GM19193 (cell line): ENCODE data around the gene DDI2.

Experiments
- POLR2A ChIP-seq: IDR thresholded peaks from 4 replicates; pipeline ENCODE4 v1.6.1; 2011; ENCODE audit not compliant: insufficient read depth, insufficient read length; ENCODE audit errors: extremely low read depth

The DDI2 gene

DNA sequence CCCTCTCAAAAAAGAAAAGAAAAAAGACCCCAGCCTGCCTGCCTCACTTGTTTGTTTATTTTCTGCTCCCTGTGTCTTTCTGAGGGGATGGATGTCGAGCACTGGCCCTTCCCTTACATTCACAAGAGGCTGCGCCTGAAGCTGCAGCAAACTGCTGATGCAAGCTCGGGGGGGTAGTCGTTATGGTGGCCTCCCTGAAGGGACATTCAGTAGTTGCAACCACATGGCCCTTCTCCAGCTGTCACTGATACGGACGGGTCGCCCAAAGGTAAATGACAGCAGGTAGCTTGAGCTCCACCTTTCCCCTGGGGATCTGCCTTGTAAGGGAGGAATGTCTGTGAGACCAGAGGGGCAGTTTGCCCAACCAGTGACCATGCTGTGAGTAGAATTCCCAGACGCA lies 84.5 kb downstream of the DDI2 start:
- TF ChIP-seq POLR2A: no peak

DNA sequence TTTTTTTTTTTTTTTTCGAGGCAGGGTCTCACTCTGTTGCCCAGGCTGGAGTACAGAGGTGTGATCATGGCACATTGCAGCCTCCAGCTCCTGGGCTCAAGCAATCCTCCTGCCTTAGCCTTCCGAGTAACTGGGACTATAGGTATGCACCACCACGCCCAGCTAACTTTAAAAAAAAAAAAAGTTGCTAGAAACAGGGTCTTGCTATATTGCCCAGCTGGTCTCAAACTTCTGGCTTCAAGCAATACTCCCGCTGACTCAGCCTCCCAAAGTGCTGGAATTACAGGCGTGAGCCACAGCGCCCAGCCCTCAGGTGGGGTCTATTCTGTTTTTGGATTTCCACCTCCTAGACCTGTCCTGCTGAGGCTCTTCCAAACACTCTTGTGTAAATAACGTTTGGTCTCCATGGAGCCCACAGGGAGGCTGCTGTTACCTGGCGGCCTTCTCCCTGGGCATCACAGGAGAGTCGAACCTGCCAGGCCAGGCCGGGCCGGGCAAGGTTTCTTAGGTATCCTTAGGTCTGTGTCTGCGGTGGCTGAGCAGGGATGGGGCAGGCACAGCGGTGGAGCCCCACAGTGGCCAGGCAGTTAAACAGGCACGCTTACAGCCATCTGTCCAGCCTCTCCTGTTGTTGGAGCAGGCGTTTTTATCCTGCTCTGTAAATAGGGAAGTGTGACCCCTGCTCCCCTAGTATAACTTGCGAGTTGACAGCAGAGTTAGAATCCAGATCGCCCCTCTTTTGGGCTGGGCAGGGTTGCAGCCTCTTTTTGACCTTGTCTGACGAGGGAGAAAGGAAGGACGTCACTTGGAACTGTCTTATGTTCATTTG lies 85.7 kb downstream of the DDI2 start:
- no peak for TF ChIP-seq POLR2A

DNA sequence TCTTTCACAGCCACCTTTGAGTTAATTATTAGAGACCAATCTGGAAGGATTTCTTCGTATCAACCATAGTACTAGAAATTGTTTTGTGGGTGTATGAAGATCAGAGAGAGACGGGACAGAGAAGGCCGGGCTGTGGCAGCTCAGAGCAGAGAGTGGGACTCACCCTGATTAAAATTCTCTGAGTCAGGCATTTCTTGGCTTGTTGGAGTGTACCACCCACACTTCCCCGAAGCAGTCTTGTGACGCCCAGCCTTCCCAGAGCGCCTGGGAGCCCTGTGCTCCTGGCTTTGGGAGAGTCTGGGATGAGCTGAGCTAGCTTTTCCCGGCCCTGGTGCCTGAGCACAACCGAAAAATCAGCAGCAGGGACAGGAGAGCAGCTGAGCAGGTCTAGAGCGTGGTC lies 86.3 kb downstream of the DDI2 start:
- TF ChIP-seq POLR2A: no peak

DNA sequence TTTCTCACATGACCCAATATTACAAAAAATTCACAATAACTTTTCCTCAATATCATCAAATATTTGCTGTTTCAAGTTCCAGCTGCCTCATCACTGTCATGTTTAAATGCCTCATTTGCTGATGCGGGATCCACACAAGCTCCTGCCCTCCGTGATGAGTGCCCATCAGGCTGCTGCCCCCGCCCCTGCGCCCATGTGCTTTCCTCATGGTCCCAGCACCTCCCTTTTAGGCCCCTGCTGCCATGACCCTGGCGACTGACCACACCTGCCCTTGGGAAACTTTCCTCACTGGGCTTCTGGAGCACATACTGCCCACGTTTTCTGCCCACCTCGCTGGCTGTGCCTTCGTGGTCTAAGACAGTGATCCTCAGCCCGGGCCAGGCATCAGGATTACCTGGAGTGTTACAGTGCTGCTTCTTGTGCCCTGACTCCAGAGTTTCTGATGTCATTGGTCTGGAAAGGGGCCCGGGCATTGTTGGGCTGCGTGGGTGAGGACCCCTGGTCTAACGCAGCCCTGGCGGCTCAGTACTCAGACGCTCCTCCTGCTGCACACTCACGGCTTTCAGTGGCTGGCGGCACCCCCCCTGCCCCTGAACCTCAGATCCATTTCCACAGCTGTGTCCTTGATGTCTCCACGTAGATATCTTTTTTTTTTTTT lies 87.4 kb downstream of the DDI2 start:
- TF ChIP-seq POLR2A: no peak

DNA sequence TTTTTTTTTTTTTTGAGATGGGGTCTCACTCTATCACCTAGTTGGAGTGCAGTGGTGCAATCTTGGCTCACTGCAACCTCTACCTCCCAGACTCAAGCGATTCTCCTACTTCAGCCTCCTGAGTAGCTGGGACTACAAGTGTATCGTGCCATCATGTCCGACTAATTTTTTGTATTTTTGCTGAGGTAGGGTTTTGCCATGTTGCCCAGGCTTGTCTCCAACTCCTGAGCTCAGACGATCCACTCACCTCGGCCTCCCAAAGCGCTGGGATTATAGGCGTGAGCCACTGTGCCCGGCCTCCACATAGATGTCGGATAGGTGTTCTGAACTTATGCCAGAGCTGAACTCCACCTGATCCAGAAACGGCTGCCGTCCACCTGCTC lies 87.9 kb downstream of the DDI2 start:
- no peak for TF ChIP-seq POLR2A

DNA sequence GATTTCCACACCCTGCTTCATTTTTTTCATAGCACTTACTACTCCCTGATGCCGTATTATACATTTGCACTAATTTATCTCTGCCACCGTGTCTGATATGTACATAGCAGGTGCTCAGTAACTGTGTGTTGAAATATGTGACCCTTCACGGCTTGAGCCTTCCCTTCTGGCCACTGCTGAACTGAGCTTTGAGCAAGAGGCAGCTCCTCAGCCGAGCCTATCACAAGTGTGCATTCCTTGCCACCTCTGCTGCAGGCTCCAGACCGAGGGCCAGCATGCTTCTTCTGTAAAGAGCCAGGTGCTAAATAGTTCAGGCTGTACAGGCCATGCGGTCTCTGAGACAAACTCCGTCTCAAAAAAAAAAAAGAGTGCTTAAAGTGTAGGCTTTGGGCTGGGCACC lies 89.5 kb downstream of the DDI2 start:
- no peak for TF ChIP-seq POLR2A

DNA sequence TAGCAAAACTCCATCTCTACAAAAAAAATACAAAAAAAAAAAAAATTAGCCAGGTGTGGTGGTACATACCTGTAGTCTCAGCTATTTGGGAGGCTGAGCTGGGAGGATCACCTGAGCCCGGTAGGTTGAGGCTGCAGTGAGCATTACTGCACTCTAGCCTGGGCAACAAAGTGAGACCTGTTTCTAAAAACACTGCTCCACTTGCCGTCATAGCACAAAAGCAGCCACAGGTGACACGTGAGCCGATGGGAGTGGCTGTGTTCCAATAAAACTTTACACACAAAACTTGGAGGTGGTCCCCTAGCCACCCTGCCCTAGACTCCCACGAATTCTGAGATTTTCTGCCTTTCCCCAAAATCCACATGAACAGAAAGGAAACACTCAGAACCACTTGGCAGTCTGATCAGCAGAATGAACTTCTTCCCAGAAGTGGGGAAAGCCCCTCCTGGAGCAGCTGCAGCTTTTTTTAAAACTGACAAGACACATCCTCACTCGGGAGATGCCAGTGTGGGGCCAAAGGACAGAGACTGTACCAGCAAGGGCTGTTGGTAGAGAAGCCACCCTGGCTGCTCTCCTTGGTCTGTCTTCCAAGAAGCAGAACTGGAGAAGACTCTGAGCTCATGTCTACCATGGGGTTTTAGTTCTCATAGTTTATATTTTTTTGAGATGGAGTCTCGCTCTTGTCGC lies 90.1 kb downstream of the DDI2 start:
- no peak for TF ChIP-seq POLR2A

DNA sequence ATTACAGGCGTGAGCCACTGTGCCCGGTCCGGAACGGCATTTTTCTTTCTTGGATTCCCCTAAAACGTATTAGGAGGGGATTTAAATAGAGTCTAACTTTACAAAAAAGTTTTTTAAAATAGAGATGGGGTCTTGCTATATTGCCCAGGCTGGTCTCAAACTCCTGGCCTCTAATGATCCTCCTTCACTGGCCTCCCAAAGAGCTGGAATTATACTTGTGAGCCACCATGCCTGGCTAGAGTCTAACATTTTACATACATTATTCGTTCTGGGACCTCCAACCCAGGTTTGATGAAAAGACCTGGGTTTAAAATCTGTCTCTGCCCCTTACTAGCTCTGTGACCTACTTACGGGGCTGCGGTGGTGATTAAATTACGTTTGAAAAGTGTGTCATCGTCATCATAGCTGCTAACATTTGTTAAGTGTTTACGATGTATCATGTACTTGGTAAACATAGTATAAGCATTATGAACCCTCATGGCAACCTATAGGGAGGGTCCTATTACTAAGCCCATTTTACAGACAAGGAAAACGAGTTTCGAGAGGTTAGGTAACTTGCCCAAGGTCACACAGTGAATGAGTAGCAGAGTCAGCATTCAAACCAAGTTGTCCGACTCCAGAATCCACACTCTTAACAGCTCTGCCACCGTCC lies 91.4 kb downstream of the DDI2 start:
- TF ChIP-seq POLR2A: no peak

DNA sequence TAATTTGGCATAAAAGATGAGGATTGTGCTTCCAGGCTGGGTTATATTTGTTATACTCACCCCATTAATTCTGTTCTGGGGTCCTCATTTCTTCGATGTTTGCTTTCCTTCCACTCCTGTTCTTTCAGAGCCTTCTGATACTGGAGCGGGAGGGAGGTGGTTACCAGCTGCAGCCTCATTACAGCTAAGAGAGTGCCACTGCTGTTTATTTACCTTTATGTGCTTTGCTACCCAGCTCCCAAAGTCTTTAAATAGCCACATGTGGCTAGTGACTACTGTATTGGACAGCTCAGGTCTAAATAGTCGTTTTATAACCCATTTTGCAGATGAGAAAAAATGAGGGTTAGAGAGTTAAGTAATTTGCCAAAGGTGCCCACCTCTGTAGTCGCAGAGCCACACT lies 92.0 kb downstream of the DDI2 start:
- TF ChIP-seq POLR2A: no peak

DNA sequence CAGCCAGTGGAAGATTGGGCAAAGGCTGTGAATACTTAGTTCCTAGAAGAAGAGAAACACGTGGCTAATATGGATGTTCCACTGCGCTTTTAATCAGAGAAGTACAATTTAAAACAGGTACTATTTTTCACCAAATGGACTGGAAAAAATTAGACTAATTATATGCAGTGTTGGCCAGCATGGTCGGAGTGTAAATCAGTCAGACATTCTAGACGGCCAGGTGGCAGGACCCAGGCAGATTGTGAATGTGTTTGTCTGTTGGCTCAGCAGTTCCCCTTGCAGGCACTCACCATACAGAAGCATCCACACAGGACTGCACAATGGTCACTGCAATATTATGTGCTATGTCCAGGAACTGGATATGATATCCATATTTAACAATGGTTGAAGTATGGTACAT lies 94.9 kb downstream of the DDI2 start:
- TF ChIP-seq POLR2A: no peak

DNA sequence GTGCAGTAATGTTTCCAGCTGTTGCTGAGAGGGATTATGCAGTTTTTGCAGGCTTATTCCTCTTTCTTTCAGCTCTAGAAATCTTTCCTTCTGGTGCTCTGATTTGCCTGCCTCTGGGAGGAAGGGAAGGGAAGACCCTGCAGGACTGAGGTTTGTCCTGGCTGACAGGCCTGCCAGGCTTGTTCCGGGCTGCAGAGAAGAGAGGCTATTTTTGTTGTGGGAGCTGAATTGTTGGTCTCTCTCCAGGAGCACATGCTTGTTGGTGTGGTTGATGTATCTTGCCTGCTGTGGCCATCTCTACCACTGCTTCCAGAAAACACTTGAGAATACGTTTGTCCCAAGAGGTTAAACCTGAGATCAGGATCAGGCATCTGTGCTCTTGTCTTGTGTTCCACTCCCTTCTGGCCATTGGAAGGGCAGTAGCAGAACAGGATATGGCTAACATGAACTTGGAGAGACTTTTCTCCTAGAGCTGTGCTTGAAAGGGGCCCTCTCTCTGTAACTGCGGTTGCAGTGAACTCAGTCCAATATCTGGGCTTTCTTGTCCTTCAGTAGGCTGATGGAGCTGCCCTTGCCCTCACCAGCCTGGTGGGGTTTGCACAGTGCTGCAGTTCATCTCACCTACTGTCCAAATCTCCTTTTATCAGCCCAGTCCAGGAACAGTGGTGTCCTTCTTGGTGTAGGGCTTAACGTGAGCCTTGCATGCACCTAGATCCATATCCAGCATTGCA lies 97.3 kb downstream of the DDI2 start:
- no peak for TF ChIP-seq POLR2A

DNA sequence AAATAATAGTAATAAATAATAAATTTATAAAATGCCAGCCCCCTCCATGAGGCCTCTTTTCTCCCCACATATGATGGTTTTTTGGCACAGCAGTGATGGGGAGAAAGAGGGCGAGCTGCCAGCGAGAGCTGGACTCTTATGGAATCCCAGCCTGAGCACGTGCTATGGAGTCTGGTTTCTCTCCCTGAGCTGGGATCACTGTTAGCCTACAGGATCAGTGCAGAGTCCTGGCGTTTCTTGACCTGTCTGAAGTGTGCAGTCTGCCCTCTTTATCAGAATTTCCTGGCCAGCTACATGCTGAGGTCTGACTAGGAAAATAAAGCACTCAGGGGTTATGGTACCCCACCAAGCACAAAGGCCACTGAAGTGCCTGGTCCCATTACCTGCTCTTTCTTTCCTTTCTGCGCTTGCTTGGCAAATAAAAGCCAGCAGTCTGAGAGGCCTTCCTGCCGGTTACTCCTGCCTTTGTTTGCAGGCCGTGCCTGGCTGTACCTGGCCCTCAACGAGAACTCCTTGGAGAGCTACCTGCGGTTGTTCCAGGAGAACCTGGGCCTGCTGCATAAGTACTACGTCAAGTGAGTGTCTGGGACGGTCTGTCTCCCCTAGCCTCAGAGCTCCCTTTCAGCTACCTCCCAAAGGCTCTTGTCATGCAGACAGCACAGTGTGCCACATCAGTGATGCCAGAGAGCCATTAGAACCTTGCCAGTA lies 100.3 kb downstream of the DDI2 start:
- no peak for TF ChIP-seq POLR2A

DNA sequence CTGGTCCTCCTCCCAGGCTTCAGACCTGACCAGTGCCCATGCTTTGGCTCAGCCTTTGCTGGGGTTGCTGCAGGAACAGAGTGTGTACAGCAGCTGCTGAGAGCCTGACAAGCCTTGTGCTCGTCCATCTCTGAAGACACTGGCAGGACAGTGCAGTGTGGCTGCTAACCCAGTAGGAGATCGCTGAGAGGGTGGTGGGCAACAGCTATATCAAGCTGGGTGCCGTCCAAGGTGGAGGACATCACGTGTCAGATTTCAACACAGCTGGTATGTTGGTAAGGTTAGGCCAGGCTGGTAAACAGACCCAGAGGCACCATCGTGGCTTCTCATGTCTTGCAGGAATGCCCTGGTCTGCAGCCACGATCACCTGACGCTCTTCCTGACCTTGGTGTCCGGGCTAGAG lies 100.9 kb downstream of the DDI2 start:
- no peak for TF ChIP-seq POLR2A
